Measurements from ENCODE around the gene ZCCHC2. TPM values are rescaled to one million over a fixed set of nuclear protein-coding genes. Genes with fewer than 3 reads are reported as not detected.

ZCCHC2 gene
- total RNA-seq, 2 experiments from 2014 or later, result 51.7 to 52.3 TPM

- no peak for DNase-seq
- Mint-ChIP-seq H3K4me1 (peaks cover 2% of the 10 kb centered on the region), H3K27ac (no peak overlapping the region), H3K27me3 (peaks cover 21% of the 10 kb centered on the region), H3K9me3 (peaks cover 7% of the 10 kb centered on the region), H3K4me3 (no peak overlapping the region), H3K36me3 (ENCODE audit: low read depth) (peaks cover 14% of the 10 kb centered on the region)
- ChIA-PET CTCF (interaction anchor here (1.1 kb wide), 1 partner anchor 128 kb away, joined by 3 read pairs; no protein-coding TSS in a partner anchor), POLR2A (interaction anchor here (1.0 kb wide), 1 partner anchor 78 kb away, joined by 3 read pairs; no protein-coding TSS in a partner anchor)
Observed at GRCh38 chr18:62498616-62499262, 24.1 kb upstream of the ZCCHC2 start.

DNA sequence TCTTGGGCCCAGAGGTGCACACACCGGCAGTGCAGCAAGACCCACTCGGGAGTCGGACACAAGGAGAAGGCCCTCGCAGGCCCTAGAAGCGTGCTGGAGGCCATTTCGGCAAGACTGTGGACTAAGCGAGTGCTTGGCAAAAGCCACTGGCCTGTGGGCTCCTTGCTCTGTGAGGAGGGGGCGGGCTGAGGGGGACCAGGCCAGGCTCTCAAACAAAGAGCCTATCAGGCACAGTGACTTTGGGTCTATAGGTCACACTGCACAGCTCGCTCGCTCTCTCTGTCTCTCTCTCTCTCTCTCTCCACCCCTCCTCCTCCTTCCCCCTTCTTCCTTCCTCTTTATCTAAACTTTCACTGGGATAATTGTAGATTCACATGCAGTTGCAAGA is 23.6 kb upstream of the ZCCHC2 start:
- Mint-ChIP-seq H3K36me3 (ENCODE audit: low read depth) (peaks cover 14% of the 10 kb centered on the region), H3K27ac (no peak overlapping the region), H3K9me3 (peaks cover 7% of the 10 kb centered on the region), H3K4me3 (no peak overlapping the region), H3K4me1 (peaks cover 2% of the 10 kb centered on the region), H3K27me3 (peaks cover 19% of the 10 kb centered on the region)
- ChIA-PET CTCF (interaction anchor here (1.1 kb wide), 1 partner anchor 129 kb away, joined by 3 read pairs; no protein-coding TSS in a partner anchor), POLR2A (no interaction called here)
- DNase-seq, result no peak

DNA sequence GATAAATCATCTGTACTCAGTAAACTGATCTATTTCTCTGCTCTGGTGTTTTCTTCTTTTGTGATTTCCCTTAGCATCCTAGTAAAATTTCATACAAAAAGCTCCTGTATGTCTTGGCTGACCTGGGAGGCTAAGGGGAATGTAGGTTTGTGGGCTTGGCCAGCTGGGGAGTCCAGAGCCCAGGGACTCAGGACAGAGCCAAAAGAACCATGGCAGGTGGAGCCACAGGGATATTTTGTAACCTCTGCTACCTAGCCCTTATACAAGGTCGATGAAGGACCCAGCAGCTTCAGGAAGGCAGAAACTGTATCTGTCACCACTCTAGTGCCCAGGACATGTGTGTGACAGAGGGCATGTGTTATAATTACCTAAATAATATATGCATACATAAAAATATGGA is 22.7 kb upstream of the ZCCHC2 start:
- Mint-ChIP-seq H3K36me3 (ENCODE audit: low read depth) (peaks cover 17% of the 10 kb centered on the region), H3K4me3 (no peak overlapping the region), H3K27me3 (peaks cover 16% of the 10 kb centered on the region), H3K4me1 (peaks cover 5% of the 10 kb centered on the region), H3K9me3 (peaks cover 7% of the 10 kb centered on the region), H3K27ac (no peak overlapping the region)
- DNase-seq, result no peak
- CTCF ChIA-PET, result no interaction called here
- POLR2A ChIA-PET, result no interaction called here

DNA sequence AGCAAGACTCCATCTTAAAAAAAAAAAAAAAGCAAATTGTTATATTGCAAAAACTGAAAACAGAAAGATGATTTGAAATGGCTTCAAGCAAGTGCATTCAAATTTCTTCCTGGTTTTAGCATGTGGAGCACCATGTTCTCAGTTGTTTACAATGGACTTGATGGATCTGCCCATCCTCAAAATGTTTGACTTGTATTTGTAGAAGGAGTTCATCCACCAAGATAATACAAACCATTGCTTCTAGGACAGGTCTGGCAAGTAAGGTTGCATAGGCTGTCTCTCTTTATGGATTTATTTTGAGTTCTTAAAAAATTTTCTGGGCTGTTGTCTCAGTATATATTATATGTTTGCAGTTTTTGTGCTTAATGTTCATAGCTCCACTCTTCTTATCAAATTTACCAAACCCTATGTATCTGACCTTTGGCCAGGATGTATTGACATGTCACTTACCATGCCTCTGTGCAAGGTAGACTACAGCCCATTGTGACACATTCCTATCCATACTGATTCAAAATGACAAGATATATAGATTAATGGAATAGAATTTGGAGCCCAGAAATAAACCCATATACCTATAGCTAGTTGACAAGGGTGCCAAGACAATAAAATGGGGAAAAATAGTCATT is 21.7 kb upstream of the ZCCHC2 start:
- no peak overlapping the region for H3K27ac Mint-ChIP-seq
- ChIA-PET POLR2A (interaction anchor here (1.3 kb wide), 1 partner anchor 22 kb away, joined by 4 read pairs; the partner anchor contains the start of gene ZCCHC2), CTCF (no interaction called here)
- H3K36me3 Mint-ChIP-seq (ENCODE audit: low read depth), result peaks cover 17% of the 10 kb centered on the region
- H3K4me1 Mint-ChIP-seq, result peaks cover 12% of the 10 kb centered on the region
- no peak overlapping the region for H3K4me3 Mint-ChIP-seq
- H3K9me3 Mint-ChIP-seq, result peaks cover 7% of the 10 kb centered on the region
- H3K27me3 Mint-ChIP-seq, result peaks cover 11% of the 10 kb centered on the region
- DNase-seq, result no peak

DNA sequence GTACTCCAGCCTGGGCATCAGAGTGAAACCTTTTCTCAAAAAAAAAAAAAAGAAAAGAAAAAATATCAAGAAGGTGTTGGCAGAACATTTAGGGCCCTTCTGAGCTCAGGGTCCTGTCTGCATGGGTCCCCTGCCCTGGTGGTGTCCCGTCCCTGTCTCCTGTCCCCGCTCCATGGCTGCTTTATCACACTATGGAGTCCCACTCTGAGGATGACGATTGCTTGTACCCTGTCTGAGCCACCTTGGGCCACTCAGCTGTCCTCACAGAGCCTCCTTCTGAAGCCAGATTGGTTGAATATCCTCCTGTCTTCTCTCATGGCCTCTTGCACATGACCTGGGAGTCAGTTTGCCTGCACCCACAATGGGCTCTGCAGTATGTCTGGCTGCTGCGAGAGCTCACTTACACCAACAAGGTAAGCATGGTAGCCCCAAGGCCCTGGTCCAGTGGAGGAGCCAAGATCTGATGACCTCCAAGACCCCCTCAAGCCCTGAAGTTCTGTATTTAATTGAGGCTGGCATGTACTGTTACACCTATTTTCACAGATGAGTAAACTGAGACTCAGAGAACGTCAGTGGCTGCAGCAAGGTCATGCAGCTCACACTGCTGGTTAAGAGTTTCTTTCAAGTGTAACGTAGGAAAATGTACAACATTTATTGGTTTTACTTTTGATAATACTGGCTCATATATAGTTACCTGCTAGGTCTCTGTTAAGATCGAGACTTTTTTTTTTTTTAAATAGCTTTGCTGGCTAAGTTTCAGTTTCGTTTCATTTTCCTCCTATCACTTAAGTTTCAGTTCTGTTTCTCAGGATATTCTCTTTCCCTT is 16.9 kb upstream of the ZCCHC2 start:
- Mint-ChIP-seq H3K36me3 (ENCODE audit: low read depth) (peaks cover 37% of the 10 kb centered on the region), H3K27me3 (no peaks in the 10 kb centered on the region), H3K27ac (peak overlapping the region; percentile 100), H3K4me1 (peaks cover 24% of the 10 kb centered on the region), H3K9me3 (peaks cover 15% of the 10 kb centered on the region), H3K4me3 (peak overlapping the region; percentile 70)
- DNase-seq, result peak; percentile 48
- ChIA-PET POLR2A (interaction anchor here (0.7 to 5.3 kb wide), 12 partner anchors 9 to 860 kb away, joined by 3 to 140 read pairs (median 4); partner anchors contain the start of genes PIGN, RELCH and ZCCHC2), CTCF (interaction anchor here (0.7 to 2.9 kb wide), 8 partner anchors 15 to 81 kb away, joined by 3 to 22 read pairs (median 4); partner anchors contain the start of gene ZCCHC2)

DNA sequence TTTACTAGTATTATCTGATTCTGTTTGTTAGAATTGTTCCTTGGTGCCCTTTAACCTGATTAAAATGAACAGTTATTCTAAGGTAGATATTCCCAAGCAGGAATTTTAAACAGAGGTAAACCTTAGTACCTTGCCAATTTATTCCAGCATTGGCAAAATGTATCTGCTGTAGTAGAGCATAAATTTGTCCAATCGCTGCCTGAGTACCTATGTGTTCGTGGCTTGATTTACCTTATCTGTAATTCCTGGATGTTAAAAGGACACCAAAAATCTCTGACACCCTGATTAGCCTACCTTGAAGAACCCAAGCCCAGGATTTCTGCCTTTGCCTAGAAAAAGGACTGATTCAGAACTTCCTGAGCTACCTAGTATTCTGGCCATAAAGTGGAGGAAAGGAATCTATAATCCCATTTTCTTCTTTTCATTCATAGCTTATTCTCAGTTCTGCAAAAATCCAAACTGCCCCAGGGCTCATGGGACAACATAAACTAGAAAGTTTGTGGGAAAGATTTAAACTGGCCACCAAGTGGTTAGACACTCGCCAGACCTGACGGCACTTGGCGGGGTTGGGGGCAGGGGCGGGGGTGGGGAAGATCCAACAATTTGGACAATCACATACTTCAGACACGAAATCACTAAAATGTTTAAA is 16.2 kb upstream of the ZCCHC2 start:
- Mint-ChIP-seq H3K27ac (peak overlapping the region; percentile 100), H3K4me1 (peaks cover 24% of the 10 kb centered on the region), H3K4me3 (peak overlapping the region; percentile 70), H3K9me3 (peaks cover 19% of the 10 kb centered on the region), H3K36me3 (ENCODE audit: low read depth) (peaks cover 36% of the 10 kb centered on the region), H3K27me3 (no peaks in the 10 kb centered on the region)
- ChIA-PET CTCF (interaction anchor here (0.7 to 2.9 kb wide), 7 partner anchors 14 to 81 kb away, joined by 3 to 22 read pairs (median 5); partner anchors contain the start of gene ZCCHC2), POLR2A (interaction anchor here (0.7 to 5.3 kb wide), 10 partner anchors 9 to 321 kb away, joined by 3 to 140 read pairs (median 4); partner anchors contain the start of genes PIGN, RELCH and ZCCHC2)
- no peak for DNase-seq

DNA sequence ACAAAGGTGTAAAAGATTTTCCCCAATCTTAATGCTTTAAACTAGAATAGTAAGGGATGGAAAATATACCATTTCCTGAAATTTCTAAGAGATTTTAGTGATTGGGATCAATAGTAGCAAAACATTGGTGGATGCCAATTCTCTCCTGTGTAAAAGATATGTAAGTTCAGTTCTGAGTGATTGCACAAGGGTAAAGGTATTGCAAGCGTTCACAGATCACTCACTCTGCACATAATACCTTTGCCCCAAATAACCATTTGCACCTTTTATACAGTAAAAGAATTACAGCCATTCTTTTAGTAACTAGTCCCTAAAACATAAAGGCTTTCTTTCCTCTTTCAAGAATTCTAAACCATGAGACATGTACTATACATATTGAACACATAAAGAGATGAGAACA is 13.0 kb upstream of the ZCCHC2 start:
- peaks cover 51% of the 10 kb centered on the region for H3K36me3 Mint-ChIP-seq (ENCODE audit: low read depth)
- ChIA-PET CTCF (no interaction called here), POLR2A (interaction anchor here (5.3 kb wide), 1 partner anchor 14 kb away, joined by 140 read pairs; the partner anchor contains the start of gene ZCCHC2)

GRCh38 chr18:62510789-62511188 is 12.0 kb upstream of the ZCCHC2 start:
- Mint-ChIP-seq H3K27me3 (peaks cover 10% of the 10 kb centered on the region), H3K4me1 (peaks cover 15% of the 10 kb centered on the region), H3K9me3 (peaks cover 40% of the 10 kb centered on the region), H3K27ac (no peak overlapping the region), H3K4me3 (no peak overlapping the region), H3K36me3 (ENCODE audit: low read depth) (peaks cover 53% of the 10 kb centered on the region)
- no peak for DNase-seq
- ChIA-PET CTCF (interaction anchor here (0.6 to 3.6 kb wide), 4 partner anchors 9 to 85 kb away, joined by 3 to 24 read pairs (median 3); partner anchors contain the start of gene ZCCHC2), POLR2A (interaction anchor here (3.9 kb wide), 1 partner anchor 12 kb away, joined by 41 read pairs; the partner anchor contains the start of gene ZCCHC2)

More for the DNA sequence above, 13.0 kb upstream of the ZCCHC2 start:
- no peak for DNase-seq
- Mint-ChIP-seq H3K9me3 (peaks cover 39% of the 10 kb centered on the region), H3K27ac (no peak overlapping the region), H3K4me3 (no peak overlapping the region), H3K27me3 (peaks cover 10% of the 10 kb centered on the region), H3K4me1 (peaks cover 21% of the 10 kb centered on the region)

- POLR2A ChIA-PET, result interaction anchor here (0.9 to 3.9 kb wide), 2 partner anchors 10 to 325 kb away, joined by 3 to 41 read pairs; partner anchors contain the start of gene ZCCHC2
- Mint-ChIP-seq H3K4me3 (no peak overlapping the region), H3K4me1 (no peaks in the 10 kb centered on the region), H3K9me3 (peaks cover 40% of the 10 kb centered on the region), H3K27ac (no peak overlapping the region), H3K27me3 (peaks cover 10% of the 10 kb centered on the region), H3K36me3 (ENCODE audit: low read depth) (peaks cover 47% of the 10 kb centered on the region)
- CTCF ChIA-PET, result interaction anchor here (2.2 to 3.6 kb wide), 2 partner anchors 9 to 87 kb away, joined by 5 to 24 read pairs; partner anchors contain the start of gene ZCCHC2
- no peak for DNase-seq
Observed at GRCh38 chr18:62512532-62512931, 10.3 kb upstream of the ZCCHC2 start.

GRCh38 chr18:62512996-62513395 is 9.8 kb upstream of the ZCCHC2 start:
- H3K4me3 Mint-ChIP-seq, result no peak overlapping the region
- ChIA-PET POLR2A (interaction anchor here (0.9 to 3.9 kb wide), 2 partner anchors 10 to 325 kb away, joined by 3 to 41 read pairs; partner anchors contain the start of gene ZCCHC2), CTCF (interaction anchor here (2.2 to 3.6 kb wide), 2 partner anchors 9 to 87 kb away, joined by 5 to 24 read pairs; partner anchors contain the start of gene ZCCHC2)
- peaks cover 51% of the 10 kb centered on the region for H3K36me3 Mint-ChIP-seq (ENCODE audit: low read depth)
- H3K9me3 Mint-ChIP-seq, result peaks cover 40% of the 10 kb centered on the region
- H3K27ac Mint-ChIP-seq, result no peak overlapping the region
- DNase-seq, result no peak
- H3K27me3 Mint-ChIP-seq, result peaks cover 10% of the 10 kb centered on the region
- no peaks in the 10 kb centered on the region for H3K4me1 Mint-ChIP-seq

- ChIA-PET CTCF (no interaction called here), POLR2A (no interaction called here)
- H3K9me3 Mint-ChIP-seq, result peaks cover 38% of the 10 kb centered on the region
- H3K36me3 Mint-ChIP-seq (ENCODE audit: low read depth), result peaks cover 60% of the 10 kb centered on the region
- peaks cover 10% of the 10 kb centered on the region for H3K27me3 Mint-ChIP-seq
- DNase-seq, result no peak
- H3K4me3 Mint-ChIP-seq, result no peak overlapping the region
- H3K27ac Mint-ChIP-seq, result no peak overlapping the region
- H3K4me1 Mint-ChIP-seq, result no peaks in the 10 kb centered on the region
Observed at GRCh38 chr18:62514570-62514969, 8.3 kb upstream of the ZCCHC2 start.

GRCh38 chr18:62516242-62516641 is 6.6 kb upstream of the ZCCHC2 start:
- peaks cover 10% of the 10 kb centered on the region for H3K27me3 Mint-ChIP-seq
- POLR2A ChIA-PET, result no interaction called here
- no peak overlapping the region for H3K4me3 Mint-ChIP-seq
- no peak for DNase-seq
- H3K9me3 Mint-ChIP-seq, result peaks cover 30% of the 10 kb centered on the region
- CTCF ChIA-PET, result interaction anchor here (1.0 kb wide), 1 partner anchor 90 kb away, joined by 3 read pairs; no protein-coding TSS in a partner anchor
- H3K36me3 Mint-ChIP-seq (ENCODE audit: low read depth), result peaks cover 61% of the 10 kb centered on the region
- H3K27ac Mint-ChIP-seq, result no peak overlapping the region
- H3K4me1 Mint-ChIP-seq, result peaks cover 10% of the 10 kb centered on the region
